GM19463 (cell line): Measurements from ENCODE around the gene IBA57.
"Not testable (repeated sequence)": the region's sequence is repeated elsewhere in the genome, so short reads cannot be mapped to it uniquely, and the experiment has no call there.

Source experiments
- ATAC-seq: cut with Tn5 transposase; IDR thresholded peaks from one replicate; pipeline ENCODE4 v1.9.1; 2021; ENCODE audit warnings: mild to moderate bottlenecking, moderate library complexity; ENCODE audit not compliant: unreplicated experiment

Gene IBA57

GRCh38 chr1:228170666-228171065, 5.1 kb downstream of the IBA57 start:
- ATAC-seq = no peak

- ATAC-seq = no peak
Measured at GRCh38 chr1:228171221-228171891, 5.8 kb downstream of the IBA57 start.

- no peak for ATAC-seq
Measured at GRCh38 chr1:228172591-228173527, 7.3 kb downstream of the IBA57 start.

GRCh38 chr1:228173528-228174481, 8.2 kb downstream of the IBA57 start:
- ATAC-seq = not testable (repeated sequence)

GRCh38 chr1:228174482-228175315, 9.1 kb downstream of the IBA57 start:
- no peak for ATAC-seq

GRCh38 chr1:228175316-228176023, 9.9 kb downstream of the IBA57 start:
- ATAC-seq = no peak

GRCh38 chr1:228176024-228176395, 10.4 kb downstream of the IBA57 start:
- no peak for ATAC-seq

- ATAC-seq = no peak
Measured at GRCh38 chr1:228176461-228177182, 11.0 kb downstream of the IBA57 start.

GRCh38 chr1:228177183-228177475, 11.5 kb downstream of the IBA57 start:
- no peak for ATAC-seq

GRCh38 chr1:228177721-228178710, 12.4 kb downstream of the IBA57 start:
- no peak for ATAC-seq

GRCh38 chr1:228178737-228179684, 13.4 kb downstream of the IBA57 start:
- ATAC-seq = no peak

- no peak for ATAC-seq
Measured at GRCh38 chr1:228180271-228180958, 14.8 kb downstream of the IBA57 start.

- no peak for ATAC-seq
Measured at GRCh38 chr1:228180959-228181644, 15.5 kb downstream of the IBA57 start.

GRCh38 chr1:228181645-228182034, 16.0 kb downstream of the IBA57 start:
- no peak for ATAC-seq

GRCh38 chr1:228182296-228183030, 16.9 kb downstream of the IBA57 start:
- no peak for ATAC-seq
